HepG2 (cell line): ENCODE measurements around the gene THEM5. TPM values are rescaled to one million over a fixed set of nuclear protein-coding genes. Genes with fewer than 3 reads are reported as not detected.
A peak's percentile ranks its signal among the peaks of the same experiment; 100 is the strongest.

Experiments used
- ATAC-seq: fragments of 200-7000 bp; cut with Tn5 transposase; 3 replicates; pipeline ENCODE4 v1.9.1; 2020; ENCODE audit warnings: mild to moderate bottlenecking, moderate library complexity
- BruUV-seq: library from RNA; stranded (reverse); fragments of 400-500 nt; replicated peaks from 2 replicates; lab custom pipeline; 2021; lab: Mats Ljungman, UMichigan
- CTCF ChIA-PET: fragments of 300-600 bp; formaldehyde crosslinking; extraction: SDS; loops from one replicate; lab custom pipeline; 2021; ENCODE audit warnings: low total read pairs, inconsistent platforms, low intra/inter-chr PET ratio; lab: Yijun Ruan, JAX
- POLR2A ChIA-PET: fragments of 350-600 bp; sonication (Branson Sonifier 250); formaldehyde crosslinking; loops from one replicate; lab custom pipeline; 2020; ENCODE audit warnings: antibody characterized with exemption, inconsistent platforms; lab: Yijun Ruan, JAX
- DNase-seq: peaks from one replicate; pipeline ENCODE4 v3.0.0-alpha.2; 2015; ENCODE audit warnings: low spot score
- FAIRE-seq: peaks from 3 replicates; lab custom pipeline; 2011; peaks lifted over from hg19 to GRCh38; lab: Jason Lieb, UNC
- H2AFZ ChIP-seq: one replicate; pipeline ENCODE4 v1.6.1; 2011; ENCODE audit warnings: low read length, inconsistent platforms
- H3K27ac ChIP-seq: fragments of 300-600 bp; 3 replicates; pipeline ENCODE4 v1.8.0; 2011; ENCODE audit warnings: mixed run types, mild to moderate bottlenecking, mixed read lengths, low read length, inconsistent platforms; ENCODE audit not compliant: insufficient read depth; ENCODE audit errors: extremely low read length
- H3K27me3 ChIP-seq, 2 experiments: fragments of 200-600 bp in 1 of 2; 2 replicates in 1 of 2; 3 replicates in 1 of 2; pipeline versions ENCODE4 v1.6.0 to v1.8.0; 2011; ENCODE audit warnings: low read length in 2 of 2, mild to moderate bottlenecking in 2 of 2, moderate library complexity in 2 of 2, inconsistent platforms in 1 of 2; ENCODE audit not compliant: insufficient read depth in 2 of 2, control insufficient read depth in 1 of 2
- H3K36me3 ChIP-seq, 2 experiments: fragments of 200-600 bp in 1 of 2; replicated peaks in 1 of 2; 2 replicates in 1 of 2; 3 replicates in 1 of 2; pipeline versions ENCODE4 v1.5.1 to v1.8.0; 2011; ENCODE audit warnings: low read length in 2 of 2, inconsistent platforms in 1 of 2; ENCODE audit not compliant: insufficient read depth in 2 of 2, control insufficient read depth in 1 of 2
- H3K4me1 ChIP-seq: 2 replicates; pipeline ENCODE4 v1.5.1; 2012; ENCODE audit warnings: low read length, inconsistent platforms; ENCODE audit not compliant: insufficient read depth
- H3K4me2 ChIP-seq: 2 replicates; pipeline ENCODE4 v1.6.0; 2011; ENCODE audit warnings: low read depth, low read length, inconsistent platforms
- H3K4me3 ChIP-seq, 3 experiments: fragments of 200-600 bp in 1 of 3; sonication (generic), shearing (Covaris generic) in 1 of 3; replicated peaks in 1 of 3; 2 replicates each; pipeline ENCODE4 v1.5.1; 2011 to 2016; ENCODE audit warnings: low read length in 3 of 3, inconsistent platforms in 2 of 3, low read depth in 2 of 3, mild to moderate bottlenecking in 2 of 3, control low read depth in 1 of 3, mixed read lengths in 1 of 3; ENCODE audit not compliant: insufficient read depth in 1 of 3
- H3K79me2 ChIP-seq: one replicate; pipeline ENCODE4 v1.6.1; 2011; ENCODE audit warnings: low read length, inconsistent platforms; ENCODE audit not compliant: insufficient read depth
- H3K9ac ChIP-seq: 2 replicates; pipeline ENCODE4 v1.6.0; 2011; ENCODE audit warnings: mild to moderate bottlenecking, low read depth, low read length, inconsistent platforms; ENCODE audit not compliant: insufficient read depth
- H3K9me3 ChIP-seq: 2 replicates; pipeline ENCODE4 v1.5.1; 2012; ENCODE audit warnings: mild to moderate bottlenecking, low read length
- H4K20me1 ChIP-seq: 2 replicates; pipeline ENCODE4 v1.6.0; 2011; ENCODE audit warnings: inconsistent platforms, mild to moderate bottlenecking, low read length, moderate library complexity; ENCODE audit not compliant: insufficient read depth
- ATF7-NPFF ChIP-seq: sonication (generic); formaldehyde crosslinking; IDR thresholded peaks from 2 replicates; pipeline ENCODE4 v1.8.1; 2023; ENCODE audit warnings: mild to moderate bottlenecking, low read depth, missing genetic modification reagents, moderate library complexity
- HNRNPH1 ChIP-seq: fragments of 200-400 bp; formaldehyde crosslinking; optimal IDR thresholded peaks from 2 replicates; pipeline ENCODE3; 2017; ENCODE audit warnings: mild to moderate bottlenecking, low read depth, low read length
- TERF1 ChIP-seq: sonication (generic); formaldehyde crosslinking; IDR thresholded peaks from 2 replicates; pipeline ENCODE4 v1.8.0; 2022; ENCODE audit warnings: mild to moderate bottlenecking, missing genetic modification reagents, moderate library complexity
- TFDP2 ChIP-seq: sonication (generic); formaldehyde crosslinking; IDR thresholded peaks from 2 replicates; pipeline ENCODE4 v1.4.0; 2020; ENCODE audit warnings: missing genetic modification reagents
- ZMYM3 ChIP-seq: sonication (generic); formaldehyde crosslinking; IDR thresholded peaks from 2 replicates; pipeline ENCODE4 v1.5.1; 2020; ENCODE audit warnings: mild to moderate bottlenecking, missing genetic modification reagents
- ZNF12 ChIP-seq: sonication (generic); formaldehyde crosslinking; IDR thresholded peaks from 2 replicates; pipeline ENCODE4 v1.5.0; 2020; ENCODE audit warnings: missing genetic modification reagents
- ZNF275 ChIP-seq: sonication (generic); formaldehyde crosslinking; IDR thresholded peaks from 2 replicates; pipeline ENCODE4 v1.8.0; 2022; ENCODE audit warnings: missing genetic modification reagents, mild to moderate bottlenecking, inconsistent platforms, borderline replicate concordance
- ZNF335 ChIP-seq: sonication (generic); formaldehyde crosslinking; IDR thresholded peaks from 2 replicates; pipeline ENCODE4 v1.4.0; 2020; ENCODE audit warnings: missing genetic modification reagents
- ZNF362 ChIP-seq: sonication (generic); formaldehyde crosslinking; IDR thresholded peaks from 2 replicates; pipeline ENCODE4 v1.4.0; 2020; ENCODE audit warnings: missing genetic modification reagents, mild to moderate bottlenecking, borderline replicate concordance
- ZNF460 ChIP-seq: sonication (generic); formaldehyde crosslinking; IDR thresholded peaks from 2 replicates; pipeline ENCODE4 v1.5.1; 2020; ENCODE audit warnings: missing genetic modification reagents, mild to moderate bottlenecking, borderline replicate concordance
- ZNF878 ChIP-seq: sonication (generic); formaldehyde crosslinking; IDR thresholded peaks from 2 replicates; pipeline ENCODE4 v1.8.1; 2023; ENCODE audit warnings: mild to moderate bottlenecking, missing genetic modification reagents, moderate library complexity
- ZSCAN29 ChIP-seq: sonication (generic); formaldehyde crosslinking; conservative IDR thresholded peaks from 2 replicates; pipeline ENCODE4 v1.4.0; 2020; ENCODE audit warnings: mild to moderate bottlenecking, missing genetic modification reagents
- WGBS: methylation state at CpG from one replicate; pipeline ENCODE4 v1.1.6; 2017; ENCODE audit warnings: low lambda C conversion rate; 5-methylcytosine and 5-hydroxymethylcytosine counted together
- in situ Hi-C: cut with HindIII; loops from 2 replicates; pipeline ENCODE4 v1.10.0; 2017; ENCODE audit warnings: low pct_unique_long_range_greater_than_20kb; ENCODE audit not compliant: extremely low pct_ligation_motif_present
- intact Hi-C: fragments of 100-400 bp; cut with micrococcal nuclease; formaldehyde crosslinking; loops from one replicate; pipeline ENCODE4 v1.10.0; 2022; ENCODE audit not compliant: unreplicated experiment
- polyA plus RNA-seq, 8 experiments: library from polyadenylated mRNA; depleted of rRNA in 3 of 8; stranded (reverse) in 7 of 8; unstranded in 1 of 8; fragments of >200 nt; fragmentation: Illumina TruSeq in 4 of 8; extraction: Trizol in 4 of 8; gene quantifications; 2 replicates each; pipeline versions ENCODE4 v1.2.1 to v1.2.3, GENCODE V29; 2011 to 2016; ENCODE audit warnings: low read depth in 4 of 8, missing spikeins in 1 of 8, mixed read lengths in 1 of 8; ENCODE audit not compliant: insufficient read depth in 1 of 8
- total RNA-seq, 5 experiments: library from RNA; depleted of rRNA; stranded (reverse); fragments of >200 nt; fragmentation: Illumina TruSeq; extraction: Trizol; gene quantifications; 2 replicates each; pipeline ENCODE4 v1.2.3, GENCODE V29; 2016; ENCODE audit warnings: low read depth in 1 of 5

Gene THEM5
- total and polyA plus RNA-seq, 2 of the 13 experiments (the other 11 are each of a cell fraction or from before 2014, with no cell fraction given): not detected

GRCh38 chr1:151835596-151835995 lies 17.9 kb downstream of the THEM5 start:
- TF ChIP-seq ZNF362 (CRISPR knock-in tag): peak; percentile 35; the same call in 1 of the 2 replicates
- no peak for TF ChIP-seq ZSCAN29 (CRISPR knock-in tag)
- TF ChIP-seq ZNF335: no peak
- peak; percentile 52; the same call in 1 of the 2 replicates for TF ChIP-seq ZNF460
- TF ChIP-seq ZNF878 (CRISPR knock-in tag): 0 out of 2 replicates have a peak, but pooled peaks have one; percentile 21
- TF ChIP-seq, all 625 proteins: peak for 3

GRCh38 chr1:151834239-151834638 lies 19.3 kb downstream of the THEM5 start:
- Histone ChIP-seq H2AFZ (no peak overlapping the region), H3K4me3 (no peak overlapping the region), H3K79me2 (no peaks in the 10 kb centered on the region), H3K36me3 (no peaks in the 10 kb centered on the region), H3K27me3 (no peaks in the 10 kb centered on the region; a peak in 2 of 5 replicates), H3K9me3 (no peaks in the 10 kb centered on the region), H3K9ac (0 out of 2 replicates have a peak overlapping the region, but pooled peaks have one; percentile 1), H3K4me2 (peak overlapping the region; percentile 38), H3K27ac (peak overlapping the region; percentile 41), H3K4me1 (peaks cover 79% of the 10 kb centered on the region), H4K20me1 (no peaks in the 10 kb centered on the region)
- WGBS: no CpG with 5 or more reads among the region's 3 CpGs
- CTCF ChIA-PET: no interaction called here
- BruUV-seq: no TSS peak
- no peak for ATAC-seq
- DNase-seq: peak; percentile 20
- POLR2A ChIA-PET: interaction anchor here (0.6 to 1.3 kb wide), 4 partner anchors 31 to 336 kb away, joined by 3 read pairs; partner anchors contain the start of gene SNX27
- FAIRE-seq: peak; percentile 82
- in situ Hi-C loops: loop anchor here (10.0 kb wide), 2 partner anchors 119 to 239 kb away; partner anchors contain the start of gene CELF3
- intact Hi-C loops: loop anchor here (5.0 to 10.0 kb wide), 4 partner anchors 42 to 389 kb away; partner anchors contain the start of genes MRPL9, TDRKH and TUFT1
- TF ChIP-seq ZNF12 (CRISPR knock-in tag): no peak
- no peak for TF ChIP-seq TERF1 (CRISPR knock-in tag)
- no peak for TF ChIP-seq TFDP2 (CRISPR knock-in tag)
- TF ChIP-seq ZNF275: no peak
- no peak for TF ChIP-seq HNRNPH1
- TF ChIP-seq ZMYM3 (CRISPR knock-in tag): peak; percentile 51; the same call in 1 of the 2 replicates
- no peak for TF ChIP-seq ATF7-NPFF (CRISPR knock-in tag)

More at GRCh38 chr1:151835596-151835995, 17.9 kb downstream of the THEM5 start:
- 77% methylated on average over 7 of the region's 7 CpGs for WGBS
- Histone ChIP-seq H3K9me3 (no peaks in the 10 kb centered on the region), H3K79me2 (no peaks in the 10 kb centered on the region), H2AFZ (no peak overlapping the region), H3K27ac (no peak overlapping the region), H3K4me3 (no peak overlapping the region), H4K20me1 (no peaks in the 10 kb centered on the region), H3K9ac (no peak overlapping the region), H3K4me2 (no peak overlapping the region), H3K27me3 (no peaks in the 10 kb centered on the region; a peak in 2 of 5 replicates), H3K36me3 (no peaks in the 10 kb centered on the region), H3K4me1 (peaks cover 83% of the 10 kb centered on the region)
- no TSS peak for BruUV-seq
- no peak for ATAC-seq
- intact Hi-C loops: loop anchor here (10.0 kb wide), 3 partner anchors 71 to 391 kb away; partner anchors contain the start of genes MRPL9 and TUFT1
- CTCF ChIA-PET: interaction anchor here (1.1 to 2.5 kb wide), 4 partner anchors 101 to 301 kb away, joined by 4 to 14 read pairs (median 10); no protein-coding TSS in a partner anchor
- POLR2A ChIA-PET: no interaction called here
- DNase-seq: no peak
- FAIRE-seq: no peak
- in situ Hi-C loops: loop anchor here (10.0 kb wide), 2 partner anchors 121 to 241 kb away; partner anchors contain the start of gene CELF3
